Smooth muscle cell (in vitro differentiated cells): ENCODE results near the gene TAF11L11. TPM values are rescaled to one million over a fixed set of nuclear protein-coding genes. Genes with fewer than 3 reads are reported as not detected.
"Not testable (repeated sequence)": the region's sequence is repeated elsewhere in the genome, so short reads cannot be mapped to it uniquely, and the experiment has no call there.

Experiments
- DNase-seq: peaks from one replicate; lab custom pipeline; 2025; ENCODE audit not compliant: unreplicated experiment; lab: John Stamatoyannopoulos, UW
- H2AFZ ChIP-seq: fragments of 200-600 bp; sonication (generic); 2 replicates; pipeline ENCODE4 v1.6.0; 2016; ENCODE audit warnings: antibody characterized with exemption, low read depth, mild to moderate bottlenecking
- H3F3A ChIP-seq: fragments of 200-600 bp; sonication (generic); 2 replicates; pipeline ENCODE4 v1.6.0; 2017; ENCODE audit warnings: antibody characterized with exemption, low read depth
- H3K27ac ChIP-seq: fragments of 200-600 bp; sonication (generic); 2 replicates; pipeline ENCODE4 v1.5.1; 2016; ENCODE audit warnings: low read depth, mild to moderate bottlenecking
- H3K27me3 ChIP-seq: fragments of 200-600 bp; sonication (generic); 2 replicates; pipeline ENCODE4 v1.6.1; 2016; ENCODE audit warnings: low read depth, mild to moderate bottlenecking
- H3K36me3 ChIP-seq: fragments of 200-600 bp; sonication (generic); 2 replicates; pipeline ENCODE4 v1.5.1; 2016; ENCODE audit warnings: low read depth
- H3K4me1 ChIP-seq: fragments of 200-600 bp; sonication (generic); 2 replicates; pipeline ENCODE4 v1.5.1; 2016; ENCODE audit warnings: low read depth
- H3K4me2 ChIP-seq: fragments of 200-600 bp; sonication (generic); 2 replicates; pipeline ENCODE4 v1.6.0; 2016; ENCODE audit warnings: mild to moderate bottlenecking
- H3K4me3 ChIP-seq: fragments of 200-600 bp; sonication (generic); 2 replicates; pipeline ENCODE4 v1.5.1; 2016; ENCODE audit warnings: mild to moderate bottlenecking
- H3K79me2 ChIP-seq: fragments of 200-600 bp; sonication (generic); 2 replicates; pipeline ENCODE4 v1.6.0; 2016; ENCODE audit warnings: low read depth, mild to moderate bottlenecking
- H3K9ac ChIP-seq: fragments of 200-600 bp; sonication (generic); 2 replicates; pipeline ENCODE4 v1.6.0; 2016; ENCODE audit warnings: low read depth
- H3K9me3 ChIP-seq: fragments of 200-600 bp; sonication (generic); replicated peaks from 2 replicates; pipeline ENCODE4 v1.5.1; 2016; ENCODE audit warnings: low read depth
- H4K20me1 ChIP-seq: fragments of 200-600 bp; sonication (generic); 2 replicates; pipeline ENCODE4 v1.6.0; 2016; ENCODE audit warnings: low read depth
- CTCF ChIP-seq: fragments of 200-600 bp; sonication (generic); IDR thresholded peaks from 2 replicates; pipeline ENCODE4 v1.5.1; 2017; ENCODE audit warnings: borderline replicate concordance, mild to moderate bottlenecking, antibody characterized with exemption; ENCODE audit not compliant: insufficient read depth, poor library complexity, severe bottlenecking
- WGBS: methylation state at CpG from one replicate; pipeline ENCODE4 v1.1.7; 2016; ENCODE audit warnings: low lambda C conversion rate; 5-methylcytosine and 5-hydroxymethylcytosine counted together
- polyA plus RNA-seq: library from polyadenylated mRNA; unstranded; fragments of >200 nt; fragmentation: Nextera tagmentation; extraction: Ambion mirVana; gene quantifications from 2 replicates; pipeline ENCODE4 v1.2.1, GENCODE V29; 2016
- total RNA-seq: library from RNA; depleted of rRNA; stranded (reverse); fragments of >200 nt; gene quantifications from 2 replicates; pipeline ENCODE4 v1.2.3, GENCODE V29; 2014

Gene TAF11L11
- total and polyA plus RNA-seq, 2 experiments from 2014 or later: not detected

GRCh38 chr5:17614872-17615605 lies 11.1 kb downstream of the TAF11L11 start:
- no peaks in the 10 kb centered on the region for H3K36me3 ChIP-seq
- H3K9me3 ChIP-seq: no peaks in the 10 kb centered on the region
- H2AFZ ChIP-seq: no peak overlapping the region
- H4K20me1 ChIP-seq: no peaks in the 10 kb centered on the region
- no peaks in the 10 kb centered on the region for H3K4me1 ChIP-seq
- no peak for TF ChIP-seq CTCF
- no peak overlapping the region for H3K9ac ChIP-seq
- DNase-seq: no peak
- no peak overlapping the region for H3K27ac ChIP-seq
- no peak overlapping the region for H3K4me2 ChIP-seq
- WGBS: 93% methylated on average over 17 of the region's 17 CpGs
- no peaks in the 10 kb centered on the region for H3K79me2 ChIP-seq
- H3K27me3 ChIP-seq: no peaks in the 10 kb centered on the region
- H3F3A ChIP-seq: no peaks in the 10 kb centered on the region
- no peak overlapping the region for H3K4me3 ChIP-seq

GRCh38 chr5:17619354-17619753 lies 15.4 kb downstream of the TAF11L11 start:
- H3K79me2 ChIP-seq: no peaks in the 10 kb centered on the region
- H3K27ac ChIP-seq: no peak overlapping the region
- H3K9ac ChIP-seq: no peak overlapping the region
- TF ChIP-seq CTCF: no peak
- DNase-seq: no peak
- 90% methylated on average over 3 of the region's 3 CpGs for WGBS
- H3K4me1 ChIP-seq: no peaks in the 10 kb centered on the region
- H3K36me3 ChIP-seq: no peaks in the 10 kb centered on the region
- H3F3A ChIP-seq: no peaks in the 10 kb centered on the region
- H3K27me3 ChIP-seq: no peaks in the 10 kb centered on the region
- no peak overlapping the region for H3K4me3 ChIP-seq
- H4K20me1 ChIP-seq: no peaks in the 10 kb centered on the region
- H3K4me2 ChIP-seq: no peak overlapping the region
- no peak overlapping the region for H2AFZ ChIP-seq
- H3K9me3 ChIP-seq: no peaks in the 10 kb centered on the region

- Histone ChIP-seq H3K9me3 (no peaks in the 10 kb centered on the region), H3F3A (no peaks in the 10 kb centered on the region), H3K36me3 (no peaks in the 10 kb centered on the region), H3K9ac (no peak overlapping the region), H3K79me2 (no peaks in the 10 kb centered on the region), H3K4me2 (no peak overlapping the region), H3K4me3 (no peak overlapping the region), H3K4me1 (no peaks in the 10 kb centered on the region), H4K20me1 (no peaks in the 10 kb centered on the region), H3K27me3 (no peaks in the 10 kb centered on the region), H3K27ac (no peak overlapping the region), H2AFZ (no peak overlapping the region)
- TF ChIP-seq CTCF: peak; percentile 29
- 70% methylated on average over 17 of the region's 17 CpGs for WGBS
- DNase-seq: no peak
Measured at GRCh38 chr5:17620627-17621026, 16.6 kb downstream of the TAF11L11 start.

GRCh38 chr5:17625686-17626085 lies 21.7 kb downstream of the TAF11L11 start:
- 86% methylated on average over 11 of the region's 11 CpGs for WGBS
- Histone ChIP-seq H3K9ac (no peak overlapping the region), H3K79me2 (no peaks in the 10 kb centered on the region), H3K4me3 (no peak overlapping the region), H3K27ac (no peak overlapping the region), H3K27me3 (no peaks in the 10 kb centered on the region), H3K4me2 (no peak overlapping the region), H3K36me3 (no peaks in the 10 kb centered on the region), H3K9me3 (no peaks in the 10 kb centered on the region), H3K4me1 (no peaks in the 10 kb centered on the region), H4K20me1 (no peaks in the 10 kb centered on the region), H3F3A (no peaks in the 10 kb centered on the region), H2AFZ (no peak overlapping the region)
- no peak for TF ChIP-seq CTCF
- no peak for DNase-seq

- not testable (repeated sequence) for H3F3A ChIP-seq, H3K4me2 ChIP-seq, H3K79me2 ChIP-seq, H3K9me3 ChIP-seq, H3K4me3 ChIP-seq, H3K27ac ChIP-seq, H3K36me3 ChIP-seq, H3K4me1 ChIP-seq, H3K27me3 ChIP-seq, DNase-seq, H4K20me1 ChIP-seq, H2AFZ ChIP-seq, H3K9ac ChIP-seq
- 93% methylated on average over 9 of the region's 12 CpGs for WGBS
Measured at GRCh38 chr5:17631788-17632187, 27.8 kb downstream of the TAF11L11 start, which contains the start of gene TAF11L13. TSS of gene TAF11L13 (plus strand) at chr5:17632088.
